ENCODE measurements around the gene RPN1.
"Not testable (repeated sequence)": the region's sequence is repeated elsewhere in the genome, so short reads cannot be mapped to it uniquely, and the experiment has no call there.

RPN1 gene

DNA sequence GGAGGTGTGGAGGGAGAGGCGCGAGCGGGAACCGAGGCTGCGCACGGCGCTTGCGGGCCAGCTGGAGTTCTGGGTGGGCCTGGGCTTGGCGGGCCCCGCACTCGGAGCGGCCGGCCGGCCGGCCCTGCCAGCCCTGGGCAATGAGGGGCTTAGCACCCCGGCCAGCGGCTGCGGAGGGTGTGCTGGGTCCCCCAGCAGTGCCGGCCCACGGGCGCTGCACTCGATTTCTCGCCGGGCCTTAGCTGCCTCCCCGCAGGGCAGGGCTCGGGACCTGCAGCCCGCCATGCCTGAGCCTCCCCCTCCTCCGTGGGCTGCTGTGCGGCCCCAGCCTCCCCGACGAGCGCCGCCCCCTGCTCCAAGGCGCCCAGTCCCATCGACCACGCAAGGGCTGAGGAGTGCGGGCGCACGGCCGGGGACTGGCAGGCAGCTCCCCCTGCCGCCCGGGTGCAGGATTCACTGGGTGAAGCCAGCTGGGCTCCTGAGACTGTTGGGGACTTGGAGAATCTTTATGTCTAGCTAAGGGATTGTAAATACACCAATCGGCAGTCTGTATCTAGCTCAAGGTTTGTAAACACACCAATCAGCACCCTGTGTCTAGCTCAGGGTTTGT is 2.9 kb upstream of the RPN1 start:
- DNase-seq = not testable (repeated sequence)

DNA sequence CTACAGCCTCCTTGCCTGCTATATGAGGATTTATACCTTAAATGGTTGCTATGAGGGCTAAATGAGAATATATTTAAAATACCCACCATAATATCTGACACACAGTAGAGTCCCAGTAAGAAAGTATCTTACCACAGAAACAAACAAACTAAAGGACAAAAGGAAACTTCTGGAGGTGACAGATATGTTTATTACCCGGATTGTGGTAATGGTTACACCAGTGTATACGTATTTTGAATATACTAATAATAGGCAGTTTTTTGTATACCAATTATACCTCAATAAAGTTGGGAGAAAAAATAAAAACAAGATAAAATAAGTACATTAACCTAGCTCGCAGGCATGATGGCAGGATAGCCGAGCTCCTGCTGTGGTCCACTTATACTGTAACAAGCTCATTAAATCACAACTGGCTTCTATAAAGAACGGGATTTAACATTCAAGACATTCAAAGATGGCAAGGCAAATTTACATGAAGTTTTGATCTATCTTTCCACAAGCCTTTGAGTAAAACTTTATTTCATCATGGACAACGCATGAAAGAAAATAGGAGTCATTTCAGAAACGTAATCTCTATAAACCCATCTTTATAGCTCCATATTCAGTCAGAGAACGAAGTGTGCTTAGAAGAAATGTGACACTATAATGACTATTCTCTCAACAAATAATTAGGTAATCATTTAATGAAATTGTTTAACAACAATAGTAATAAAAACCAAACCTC is 1.5 kb downstream of the RPN1 start:
- no peak for DNase-seq

DNA sequence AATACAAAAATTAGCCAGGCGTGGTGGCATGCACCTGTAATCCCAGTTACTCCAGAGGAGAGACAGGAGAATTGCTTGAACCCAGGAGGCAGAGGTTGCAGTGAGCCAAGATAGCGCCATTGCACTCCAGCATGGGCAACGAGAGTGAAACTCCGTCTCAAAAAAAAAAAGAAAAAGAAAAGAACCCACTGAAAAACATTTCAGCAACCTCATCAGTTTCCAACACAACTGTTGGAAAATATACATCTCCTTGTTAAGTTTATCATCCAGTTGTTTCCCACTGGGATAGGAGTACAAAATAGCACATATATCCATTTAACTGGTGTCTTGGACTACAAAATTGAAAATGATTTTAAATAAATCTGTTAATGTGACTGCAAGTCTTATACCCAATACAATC is 2.2 kb downstream of the RPN1 start:
- DNase-seq = no peak

DNA sequence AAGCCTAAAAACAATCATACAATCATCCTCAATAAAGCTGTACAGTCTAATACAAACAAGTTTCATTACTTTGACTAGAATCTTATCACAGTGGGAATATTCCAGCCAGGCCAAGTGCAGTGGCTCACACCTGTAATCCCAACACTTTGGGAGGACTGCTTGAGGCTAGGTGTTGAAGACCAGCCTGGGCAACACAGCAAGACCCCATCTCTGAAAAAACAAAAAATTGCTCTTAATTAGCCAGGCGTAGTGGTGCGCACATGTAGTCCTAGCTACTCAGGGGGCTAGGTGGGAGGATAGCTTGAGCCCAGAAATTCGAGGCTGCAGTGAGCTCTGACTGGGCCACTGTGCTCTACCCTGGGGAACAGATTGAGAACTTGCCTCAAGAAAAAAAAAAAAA is 3.3 kb downstream of the RPN1 start:
- no peak for DNase-seq

DNA sequence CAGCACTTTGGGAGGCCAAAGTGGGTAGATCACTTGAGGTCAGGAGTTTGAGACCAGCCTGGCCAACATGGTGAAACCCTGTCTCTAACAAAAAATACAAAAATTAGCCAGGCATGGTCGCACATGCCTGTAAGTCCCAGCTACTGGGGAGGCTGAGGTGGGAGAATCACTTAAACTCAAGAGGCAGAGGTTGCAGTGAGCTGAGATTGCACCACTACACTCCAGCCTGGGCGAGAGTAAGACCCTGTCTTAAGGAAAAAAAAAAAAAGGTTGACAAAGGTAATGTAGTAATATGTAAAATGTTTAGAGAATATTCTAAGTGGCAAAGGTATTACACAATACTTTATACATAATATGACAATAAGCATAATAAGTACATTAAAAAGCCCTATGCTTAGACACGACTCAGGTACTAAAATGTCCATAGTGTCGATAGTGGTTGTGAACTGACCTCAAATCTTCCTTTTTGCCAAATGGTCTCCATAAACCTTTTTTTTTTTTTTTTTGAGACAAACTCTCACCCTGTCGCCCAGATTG is 16.5 kb downstream of the RPN1 start:
- no peak for DNase-seq

DNA sequence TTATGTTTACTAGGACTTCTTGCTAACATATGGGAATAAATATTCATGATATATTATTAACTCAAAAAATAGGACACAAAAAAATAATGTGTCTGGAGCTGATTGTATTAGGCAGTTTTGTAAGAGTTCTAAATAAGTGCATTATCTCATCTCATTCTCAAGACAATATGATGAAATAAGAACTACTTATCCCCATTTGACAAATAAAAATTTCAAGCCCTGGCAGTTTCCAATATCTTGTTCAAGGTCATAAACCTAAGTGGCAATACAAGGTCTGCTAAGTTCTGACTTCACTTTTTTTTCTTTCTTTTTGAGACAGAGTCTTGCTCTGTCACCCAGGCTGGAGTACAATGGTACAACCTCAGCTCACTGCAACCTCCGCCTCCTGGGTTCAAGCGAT is 18.3 kb downstream of the RPN1 start:
- no peak for DNase-seq

DNA sequence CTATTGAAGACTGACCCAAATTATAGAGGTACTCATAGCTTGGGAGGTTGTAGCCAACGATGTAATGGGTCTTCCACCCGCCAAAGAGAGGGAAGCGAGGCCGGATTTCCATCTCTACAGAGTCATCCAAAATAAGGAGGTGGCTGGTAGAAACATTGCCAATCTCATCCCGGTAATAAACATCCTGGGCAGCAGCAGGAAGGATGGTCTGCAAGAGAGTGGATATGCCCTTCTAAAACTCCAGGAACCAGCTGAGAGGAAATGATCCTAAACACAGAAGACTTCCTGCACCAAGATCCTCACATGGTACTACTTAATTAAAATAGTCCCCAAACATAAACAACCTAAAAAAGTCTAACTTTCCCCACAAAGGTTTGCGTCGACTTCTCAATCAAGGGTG is 20.7 kb downstream of the RPN1 start:
- no peak for DNase-seq

DNA sequence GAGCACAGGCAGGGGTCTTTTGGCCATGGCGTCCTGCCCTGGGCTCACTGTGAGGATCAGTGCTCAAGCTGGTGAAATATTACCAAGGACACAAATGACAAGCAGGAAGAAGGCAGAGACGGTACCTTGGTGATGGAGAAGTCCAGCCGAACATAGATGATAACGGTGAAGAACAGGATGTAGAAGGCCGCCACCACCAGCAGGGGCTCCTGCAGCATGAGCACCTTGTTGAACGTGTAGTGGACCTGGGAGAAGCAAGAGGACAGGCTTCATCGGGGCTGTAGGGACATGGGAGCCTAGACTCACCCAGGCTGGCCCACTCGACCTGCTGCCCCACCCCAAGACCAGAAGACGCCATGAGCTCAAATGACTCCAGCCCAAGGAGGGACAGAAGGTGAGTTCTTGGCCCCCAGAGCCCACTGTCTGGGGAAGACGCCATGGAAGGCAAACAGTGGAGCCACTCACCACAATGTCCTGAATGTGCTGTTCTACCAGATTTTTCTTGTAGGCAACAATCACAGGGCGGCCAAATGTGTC is 25.1 kb downstream of the RPN1 start:
- no peak for DNase-seq

DNA sequence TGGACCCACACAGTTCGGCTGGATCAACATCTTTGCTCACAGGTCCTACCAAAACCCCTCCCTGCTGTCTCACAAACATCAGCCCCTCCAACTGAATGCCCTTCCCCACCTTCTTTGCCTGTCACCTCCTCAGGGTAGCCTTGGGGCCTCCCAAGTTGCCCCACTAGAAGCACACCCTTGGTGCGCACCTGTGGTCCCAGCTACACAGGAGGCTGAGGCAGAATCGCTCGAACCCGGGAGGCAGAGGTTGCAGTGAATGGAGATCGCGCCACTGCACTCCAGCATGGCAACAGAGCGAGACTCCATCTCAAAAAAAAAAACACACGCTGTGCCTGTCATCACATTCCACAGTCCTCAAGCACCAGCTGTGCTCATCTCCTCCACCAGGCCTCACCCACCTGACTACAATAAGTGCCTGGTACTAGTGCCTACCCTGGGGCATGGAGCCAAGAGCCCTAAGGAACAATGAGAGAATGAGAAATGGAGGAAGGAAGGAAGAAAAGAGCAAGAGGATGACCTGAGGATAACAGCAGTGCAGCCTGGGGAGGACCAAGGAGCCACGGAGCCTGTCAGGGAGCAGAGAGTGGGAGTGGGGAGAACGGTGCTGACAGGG is 26.0 kb downstream of the RPN1 start:
- no peak for DNase-seq

DNA sequence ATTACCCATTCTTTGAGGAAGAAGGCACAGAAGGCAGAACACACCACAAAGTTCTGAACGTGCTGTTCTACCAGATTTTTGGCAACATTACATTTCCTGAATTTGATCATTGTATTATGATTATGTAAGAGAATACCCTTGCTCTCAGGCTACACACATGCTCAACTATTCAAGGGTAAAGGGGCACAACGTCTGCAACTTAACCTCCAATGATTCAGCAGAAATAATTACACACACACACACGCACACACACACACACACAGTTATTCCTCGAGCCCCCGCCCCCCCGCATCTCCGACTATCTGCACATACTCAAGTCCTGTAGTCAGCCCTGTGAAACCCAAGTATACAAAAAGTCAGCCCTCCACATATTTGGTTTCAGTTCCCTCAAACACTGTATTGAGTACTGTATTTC is 26.8 kb downstream of the RPN1 start:
- no peak for DNase-seq

DNA sequence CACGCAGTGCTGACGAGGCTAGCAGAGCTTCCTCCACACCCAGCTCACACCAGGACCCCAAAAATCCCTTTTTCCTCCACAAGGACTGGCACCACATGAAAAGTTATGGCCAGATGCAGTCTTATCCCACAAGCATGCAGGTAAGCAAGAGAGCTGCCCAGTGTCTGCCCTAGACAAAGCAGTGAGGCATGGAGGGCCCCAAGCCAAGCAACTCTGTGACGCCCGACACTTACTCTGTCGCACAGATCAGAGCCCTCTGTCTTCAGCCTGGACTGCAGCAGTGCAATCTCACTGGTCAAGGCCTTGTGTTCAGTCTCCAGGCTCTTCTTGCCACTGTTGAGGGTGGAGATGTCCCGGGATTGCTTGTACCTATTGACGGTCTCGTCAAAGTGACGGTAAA is 28.7 kb downstream of the RPN1 start:
- no peak for DNase-seq

DNA sequence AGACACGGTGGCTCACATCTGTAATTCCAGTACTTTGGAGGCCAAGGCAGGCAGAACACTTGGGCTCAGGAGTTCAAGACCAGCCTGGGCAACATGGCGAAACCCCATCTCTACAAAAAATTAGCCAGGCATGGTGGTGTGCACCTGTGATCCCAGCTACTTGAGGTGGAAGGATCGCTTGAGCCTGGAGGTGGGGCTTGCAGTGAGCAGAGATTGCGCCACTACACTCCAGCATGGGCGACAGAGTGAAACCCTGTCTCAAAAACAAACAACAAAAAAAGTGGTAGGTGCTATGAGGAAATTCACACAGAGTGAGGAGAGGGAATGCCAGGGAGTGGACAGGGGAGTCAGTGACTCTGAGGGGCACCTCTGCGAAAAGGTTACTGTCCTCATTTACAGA is 29.4 kb downstream of the RPN1 start:
- no peak for DNase-seq

DNA sequence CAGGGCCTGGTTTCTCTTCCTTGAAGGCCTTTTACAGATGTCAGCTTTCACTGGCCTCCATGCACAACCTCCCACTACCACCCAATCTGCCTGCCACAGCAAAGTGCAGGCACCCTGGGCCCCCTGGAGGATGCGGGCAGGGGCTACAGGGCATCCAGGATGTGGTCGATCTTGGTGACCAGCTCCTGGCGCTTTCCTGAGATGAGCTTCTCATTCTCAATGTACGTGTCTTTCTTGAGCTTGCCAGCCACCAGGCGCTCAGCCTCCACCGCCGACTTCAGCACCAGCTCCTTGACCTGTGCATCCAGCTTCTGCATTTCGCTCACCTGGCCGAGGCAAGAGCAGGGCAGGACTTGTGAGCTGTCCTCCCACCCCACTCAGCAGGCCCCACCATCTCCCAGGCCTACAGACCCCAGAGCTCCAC is 30.3 kb downstream of the RPN1 start:
- no peak for DNase-seq

DNA sequence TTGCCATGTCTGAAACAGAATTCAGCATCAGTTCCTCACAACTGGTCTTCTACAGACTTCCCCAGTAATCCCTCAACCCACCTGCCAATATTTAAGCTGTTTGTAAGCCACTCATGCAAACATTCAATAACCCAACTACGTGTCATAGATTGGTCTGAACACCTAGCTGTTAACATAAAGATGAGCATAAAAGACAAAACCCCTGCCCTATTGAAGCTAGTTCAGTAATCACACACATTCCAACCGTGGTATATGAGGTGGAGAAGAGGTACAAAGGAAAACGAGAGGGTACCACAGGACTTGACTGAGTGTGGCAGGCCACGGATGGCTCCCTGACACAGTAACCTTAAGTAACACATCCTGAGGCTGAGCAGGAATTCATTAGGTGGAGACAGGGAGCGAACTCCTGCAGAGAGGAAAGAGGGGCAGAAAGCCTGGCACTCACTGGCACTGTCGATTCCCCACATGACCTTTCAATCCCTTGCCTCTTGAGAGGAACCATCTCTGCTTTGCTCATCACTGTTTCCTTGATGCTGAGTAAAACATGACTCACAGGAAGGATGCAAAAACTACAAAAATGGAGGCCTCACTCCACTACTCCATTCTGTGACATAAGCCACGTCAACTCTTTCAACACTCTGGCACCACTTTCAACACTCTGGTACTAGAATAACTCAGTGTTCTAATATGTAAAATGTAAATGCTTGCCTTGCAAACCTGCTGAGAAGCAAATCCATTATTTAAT is 31.3 kb downstream of the RPN1 start:
- DNase-seq = no peak

DNA sequence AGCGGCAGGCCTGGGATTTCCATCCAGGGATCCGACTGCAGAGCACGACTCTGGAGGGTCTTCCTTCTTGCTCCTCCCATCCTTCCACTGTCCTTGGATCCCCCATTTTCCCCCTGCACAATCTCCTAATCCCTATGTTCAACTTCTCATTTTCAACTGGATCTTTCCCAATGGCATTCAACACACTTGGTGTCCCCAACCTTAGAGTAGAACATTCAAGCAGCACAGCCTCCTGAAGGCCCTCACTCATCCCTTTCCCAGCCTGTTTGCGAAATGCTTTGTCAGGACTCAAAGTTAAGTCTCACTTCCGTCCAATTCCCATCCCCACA is 32.3 kb downstream of the RPN1 start:
- no peak for DNase-seq

DNA sequence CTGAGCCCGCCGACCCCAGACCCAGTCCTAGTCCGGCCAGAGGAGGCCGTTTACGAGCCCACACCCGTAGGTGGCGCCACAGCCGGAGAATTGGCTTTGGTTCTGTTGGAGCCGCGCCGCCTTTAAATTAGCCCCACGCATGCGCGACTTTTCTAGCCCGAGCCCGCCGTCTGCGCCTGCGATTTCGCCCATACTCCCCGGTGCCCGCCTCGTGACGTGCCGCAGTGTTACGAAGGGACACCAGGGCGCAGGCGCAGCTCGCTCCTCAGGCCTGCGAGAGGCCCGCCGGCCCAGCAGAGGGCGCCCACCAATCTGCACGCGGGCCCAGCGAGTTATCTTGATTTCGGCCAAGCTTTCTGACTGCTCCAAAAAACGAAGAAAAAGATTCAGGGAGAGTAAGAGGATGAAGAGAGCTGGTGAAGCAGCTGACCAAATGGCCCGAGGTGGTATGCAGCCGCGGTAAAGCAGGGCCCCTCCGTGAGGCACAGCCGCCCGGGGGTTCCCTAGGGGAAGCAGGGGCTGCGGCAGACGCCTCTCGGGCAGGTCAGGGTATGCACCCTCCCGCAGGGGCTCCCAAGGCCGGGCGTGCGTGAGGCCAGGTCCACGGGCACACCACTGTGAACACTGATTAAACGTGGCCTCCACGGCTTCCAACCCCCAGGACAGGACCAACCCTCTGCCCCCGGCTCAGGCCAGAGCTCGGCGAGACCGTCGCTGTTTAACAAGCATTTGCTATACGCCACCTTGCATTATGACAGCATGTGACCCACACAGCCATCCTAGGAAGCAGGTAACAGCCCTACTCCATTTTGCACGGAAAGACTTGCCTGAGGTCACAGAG is 32.8 kb downstream of the RPN1 start:
- DNase-seq = peak; percentile 55 to 98 (median 94)

DNA sequence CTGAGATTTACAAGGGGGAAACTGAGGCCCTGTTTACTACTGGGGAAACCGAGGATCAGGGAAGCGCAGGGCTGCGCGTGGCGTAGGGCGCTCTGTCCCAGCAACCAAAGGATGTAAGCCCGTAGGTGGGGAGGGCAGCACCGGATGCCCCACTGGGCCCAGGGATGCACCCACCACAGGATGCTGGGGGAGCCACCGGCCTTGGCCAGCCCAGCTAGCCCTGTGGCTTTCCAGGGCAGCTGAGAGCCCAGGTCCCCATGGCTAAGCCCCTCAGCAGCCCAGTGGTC is 33.4 kb downstream of the RPN1 start:
- DNase-seq = no peak

DNA sequence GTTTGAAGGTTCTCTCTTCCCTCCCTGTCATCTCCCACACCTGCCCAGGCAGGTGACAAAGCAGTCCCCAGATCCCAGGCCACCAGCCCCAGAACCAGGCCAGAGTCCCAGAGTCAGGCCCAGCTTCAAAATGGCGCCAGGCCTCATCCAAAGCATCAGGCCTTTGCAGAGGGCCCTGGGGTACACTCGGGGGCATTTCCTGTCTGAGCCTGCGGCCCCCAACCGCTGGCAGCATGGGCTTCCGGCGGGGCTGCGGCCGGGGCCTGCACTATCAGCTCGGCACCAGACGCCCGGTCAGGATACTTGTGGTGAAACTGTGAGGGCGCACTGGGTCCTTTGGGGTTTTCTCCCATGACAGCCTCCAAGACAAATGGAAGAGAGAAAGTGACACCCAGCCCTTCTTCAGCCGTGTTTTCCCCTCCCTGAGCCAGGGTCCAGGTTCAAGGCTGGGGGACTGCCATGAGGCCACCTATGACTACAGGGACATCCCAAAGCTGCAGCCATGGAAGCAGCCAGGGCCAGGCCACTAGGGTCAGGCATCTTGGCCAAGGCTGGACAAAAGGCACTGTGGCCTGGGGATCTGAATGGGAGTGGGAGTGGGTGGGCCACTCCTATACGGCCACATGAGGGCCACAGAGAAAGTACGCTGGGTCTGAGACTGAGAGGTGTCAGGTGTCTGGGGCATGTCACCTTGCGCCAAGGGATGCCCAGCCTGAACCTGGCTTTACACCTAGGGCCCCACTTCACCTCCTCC is 33.9 kb downstream of the RPN1 start:
- DNase-seq = no peak

DNA sequence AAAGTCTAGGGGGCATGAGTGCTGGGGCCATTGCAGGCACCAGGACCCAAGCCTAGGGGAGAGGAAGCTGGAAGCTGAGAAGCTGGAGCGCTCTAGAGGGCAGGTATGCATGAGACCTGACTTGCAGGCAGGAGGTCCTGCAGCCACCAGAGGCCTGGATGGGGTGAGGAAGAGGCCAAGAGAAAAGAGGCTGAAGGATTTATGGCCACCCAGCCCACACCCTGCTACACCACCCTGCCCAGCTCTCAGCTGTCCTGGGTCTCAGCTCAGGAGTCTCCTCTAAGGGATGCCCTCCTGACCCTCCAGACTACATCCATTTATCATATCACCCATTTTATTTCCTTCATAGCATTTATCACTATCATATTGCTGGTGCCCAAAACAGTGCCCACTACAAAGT is 36.5 kb downstream of the RPN1 start:
- DNase-seq = no peak

DNA sequence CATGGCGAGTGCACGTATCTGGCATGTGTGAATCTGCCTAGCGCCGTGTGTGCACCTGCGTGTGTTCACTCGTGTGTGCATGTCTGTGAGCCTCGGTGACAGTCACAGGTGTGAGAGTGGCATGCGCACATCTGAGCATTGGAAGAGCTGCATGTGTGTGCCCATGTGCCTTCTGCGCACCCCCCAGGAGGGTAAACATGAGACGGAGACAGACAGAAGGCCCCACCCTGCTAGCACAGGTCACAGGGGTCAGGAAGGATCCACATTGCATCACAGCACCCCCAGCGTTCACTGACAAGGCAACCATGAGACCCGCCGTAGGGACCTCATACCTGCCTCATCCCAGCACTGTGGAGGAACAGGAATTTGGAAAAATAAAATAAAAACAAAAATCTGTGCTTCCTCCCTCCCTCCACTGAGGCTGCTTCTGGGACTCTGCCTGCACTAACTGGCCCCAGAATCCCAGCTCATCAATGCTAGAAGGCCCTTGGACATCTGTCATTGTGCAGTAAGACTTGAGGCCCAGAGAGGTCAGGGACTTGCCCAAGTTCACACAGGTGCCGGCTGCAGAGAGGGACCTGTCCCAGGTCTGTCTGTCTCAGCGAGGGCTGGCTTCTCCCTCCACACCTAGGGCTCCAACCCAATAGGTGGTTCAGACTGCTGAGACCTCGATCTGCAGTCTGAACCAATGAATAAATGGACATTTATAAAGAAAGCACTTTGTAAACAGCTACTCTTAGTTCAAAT is 37.4 kb downstream of the RPN1 start:
- DNase-seq = no peak

All from nucleus accumbens (tissue), 56 donors.